ENCODE measurements around the gene PCOLCE2.

PCOLCE2 gene

DNA sequence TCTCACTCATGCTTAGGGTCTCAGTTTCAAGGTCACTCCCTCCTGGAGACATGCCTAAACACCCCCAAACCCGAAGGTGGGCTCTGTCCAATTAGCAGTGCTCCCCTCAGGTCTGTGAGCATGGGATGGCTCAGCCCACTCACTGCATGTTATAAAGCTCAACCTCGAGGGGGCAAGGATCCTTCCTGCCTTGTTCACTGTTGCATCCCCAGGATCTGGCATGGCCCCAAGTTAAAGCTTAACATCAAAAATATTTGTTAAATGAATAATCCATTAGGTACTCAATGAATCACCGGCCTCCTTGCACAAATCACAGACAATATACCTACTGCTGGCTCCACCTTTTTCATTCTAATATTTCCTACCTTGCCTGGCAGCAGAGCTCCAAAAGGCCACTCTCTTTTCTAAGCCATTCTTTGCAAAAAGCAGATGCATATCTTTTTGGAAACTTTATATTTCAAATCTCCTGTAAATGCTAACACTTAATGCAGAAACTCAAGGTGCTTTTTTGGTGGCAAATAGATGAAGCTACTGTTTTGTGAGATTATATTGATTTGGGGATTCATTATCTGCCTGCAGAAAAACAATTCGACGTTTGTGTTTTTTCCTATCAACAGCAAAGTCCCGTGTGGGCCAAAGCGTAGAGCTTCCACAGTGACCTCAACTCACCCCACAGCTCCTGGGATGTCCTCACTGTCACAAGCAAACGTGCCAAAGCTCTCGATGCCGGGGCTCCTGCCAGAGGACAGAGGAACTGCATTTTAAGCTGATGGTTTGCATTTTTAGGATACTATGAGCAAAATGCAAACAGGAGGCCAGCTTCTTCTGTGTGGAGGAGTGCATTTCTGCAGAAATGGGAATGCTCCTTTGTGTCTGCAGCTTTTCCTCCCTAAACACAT, 35.4 kb downstream of the PCOLCE2 start:
- no peaks in the 10 kb centered on the region for H3K36me3 ChIP-seq (ENCODE audit: control insufficient read depth in 1 of 2, insufficient read depth in 2 of 2, low read depth in 1 of 2, low read length in 2 of 2)
- no peak overlapping the region for H3K18ac ChIP-seq (ENCODE audit: low read depth in 1 of 2, low read length in 2 of 2)
- no peak overlapping the region for H2BK12ac ChIP-seq (ENCODE audit: low read length in 2 of 2)
- H4K8ac ChIP-seq (ENCODE audit: low read length): no peak overlapping the region
- H3K9ac ChIP-seq (ENCODE audit: low read length): no peak overlapping the region
- peaks cover 11% of the 10 kb centered on the region for H3K4me1 ChIP-seq (ENCODE audit: control insufficient read depth, insufficient read depth, low read depth, low read length)
- no peak overlapping the region for H4K91ac ChIP-seq (ENCODE audit: low read length)
- 67% methylated on average over 9 of the region's 10 CpGs for whole genome bisulfite sequencing
- no peak overlapping the region for H2AFZ ChIP-seq (ENCODE audit: low read depth, low read length)
- no peak overlapping the region for H2BK120ac ChIP-seq (ENCODE audit: low read depth, low read length)
- H3K14ac ChIP-seq (ENCODE audit: low read length in 2 of 2): no peak overlapping the region
- H3K4ac ChIP-seq (ENCODE audit: low read depth in 1 of 2, low read length in 2 of 2): no peak overlapping the region
- H3K27ac ChIP-seq (ENCODE audit: low read length, poor library complexity, severe bottlenecking): peak overlapping the region; percentile 70
- no peak overlapping the region for H3K23ac ChIP-seq (ENCODE audit: low read length in 2 of 2)
- peak overlapping the region; percentile 83 for H2AK5ac ChIP-seq (ENCODE audit: low read length, severe bottlenecking)
- peak overlapping the region; percentile 25 for H2BK5ac ChIP-seq (ENCODE audit: low read depth, low read length, poor library complexity, severe bottlenecking)
- no peaks in the 10 kb centered on the region for H3K27me3 ChIP-seq (ENCODE audit: control insufficient read depth in 1 of 2, insufficient read depth in 1 of 2, low read length in 2 of 2)
- no peaks in the 10 kb centered on the region for H3K79me1 ChIP-seq (replicated peaks; ENCODE audit: low read length, poor library complexity, severe bottlenecking)
- H2BK15ac ChIP-seq (ENCODE audit: low read depth, poor library complexity, severe bottlenecking): no peak overlapping the region
- DNase-seq: no peak
- H3K4me2 ChIP-seq (ENCODE audit: low read length, poor library complexity, severe bottlenecking): peak overlapping the region; percentile 52
- H3K9me3 ChIP-seq (ENCODE audit: control insufficient read depth, low read length): no peaks in the 10 kb centered on the region
- H3K4me3 ChIP-seq (ENCODE audit: insufficient read depth in 1 of 2, low read depth in 1 of 2, low read length in 2 of 2): no peak overlapping the region

DNA sequence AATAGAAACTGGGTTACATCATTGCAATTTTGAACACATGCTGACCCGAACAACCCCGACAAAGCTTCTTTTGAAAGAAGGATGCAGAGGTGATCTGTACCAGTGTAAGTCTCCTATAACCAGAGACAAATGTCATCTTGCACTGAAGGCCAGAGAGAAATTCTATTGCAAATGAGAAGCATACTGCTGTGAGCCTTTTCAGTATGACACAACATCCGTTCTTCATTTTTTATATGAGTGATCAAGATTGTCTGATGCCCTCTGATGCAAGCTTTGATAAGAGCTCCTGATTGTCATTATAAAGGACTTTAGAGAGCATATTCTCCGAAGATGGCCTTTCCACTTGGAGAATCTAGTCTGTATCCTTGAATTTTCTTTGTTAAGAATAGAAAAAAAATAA, 36.9 kb downstream of the PCOLCE2 start:
- no peak overlapping the region for H3K9ac ChIP-seq (ENCODE audit: low read length)
- H3K4me3 ChIP-seq (ENCODE audit: insufficient read depth in 1 of 2, low read depth in 1 of 2, low read length in 2 of 2): no peak overlapping the region
- no peak overlapping the region for H2BK5ac ChIP-seq (ENCODE audit: low read depth, low read length, poor library complexity, severe bottlenecking)
- no peak overlapping the region for H4K91ac ChIP-seq (ENCODE audit: low read length)
- no peaks in the 10 kb centered on the region for H3K9me3 ChIP-seq (ENCODE audit: control insufficient read depth, low read length)
- no peak overlapping the region for H3K14ac ChIP-seq (ENCODE audit: low read length in 2 of 2)
- peaks cover 3 to 11% of the 10 kb centered on the region in 2 experiments for H3K36me3 ChIP-seq (ENCODE audit: control insufficient read depth in 1 of 2, insufficient read depth in 2 of 2, low read depth in 1 of 2, low read length in 2 of 2)
- H3K18ac ChIP-seq (ENCODE audit: low read depth in 1 of 2, low read length in 2 of 2): no peak overlapping the region
- no peaks in the 10 kb centered on the region for H3K27me3 ChIP-seq (ENCODE audit: control insufficient read depth in 1 of 2, insufficient read depth in 1 of 2, low read length in 2 of 2)
- peaks cover 10% of the 10 kb centered on the region for H3K4me1 ChIP-seq (ENCODE audit: control insufficient read depth, insufficient read depth, low read depth, low read length)
- H3K4me2 ChIP-seq (ENCODE audit: low read length, poor library complexity, severe bottlenecking): no peak overlapping the region
- H3K4ac ChIP-seq (ENCODE audit: low read depth in 1 of 2, low read length in 2 of 2): no peak overlapping the region
- H2BK15ac ChIP-seq (ENCODE audit: low read depth, poor library complexity, severe bottlenecking): no peak overlapping the region
- WGBS: 88% methylated on average over 3 of the region's 4 CpGs
- no peak overlapping the region for H2BK120ac ChIP-seq (ENCODE audit: low read depth, low read length)
- no peaks in the 10 kb centered on the region for H3K79me1 ChIP-seq (replicated peaks; ENCODE audit: low read length, poor library complexity, severe bottlenecking)
- no peak overlapping the region for H2AFZ ChIP-seq (ENCODE audit: low read depth, low read length)
- no peak overlapping the region for H3K23ac ChIP-seq (ENCODE audit: low read length in 2 of 2)
- no peak overlapping the region for H3K27ac ChIP-seq (ENCODE audit: low read length, poor library complexity, severe bottlenecking)
- H2AK5ac ChIP-seq (ENCODE audit: low read length, severe bottlenecking): no peak overlapping the region
- DNase-seq: no peak
- no peak overlapping the region for H2BK12ac ChIP-seq (ENCODE audit: low read length in 2 of 2)
- H4K8ac ChIP-seq (ENCODE audit: low read length): no peak overlapping the region

DNA sequence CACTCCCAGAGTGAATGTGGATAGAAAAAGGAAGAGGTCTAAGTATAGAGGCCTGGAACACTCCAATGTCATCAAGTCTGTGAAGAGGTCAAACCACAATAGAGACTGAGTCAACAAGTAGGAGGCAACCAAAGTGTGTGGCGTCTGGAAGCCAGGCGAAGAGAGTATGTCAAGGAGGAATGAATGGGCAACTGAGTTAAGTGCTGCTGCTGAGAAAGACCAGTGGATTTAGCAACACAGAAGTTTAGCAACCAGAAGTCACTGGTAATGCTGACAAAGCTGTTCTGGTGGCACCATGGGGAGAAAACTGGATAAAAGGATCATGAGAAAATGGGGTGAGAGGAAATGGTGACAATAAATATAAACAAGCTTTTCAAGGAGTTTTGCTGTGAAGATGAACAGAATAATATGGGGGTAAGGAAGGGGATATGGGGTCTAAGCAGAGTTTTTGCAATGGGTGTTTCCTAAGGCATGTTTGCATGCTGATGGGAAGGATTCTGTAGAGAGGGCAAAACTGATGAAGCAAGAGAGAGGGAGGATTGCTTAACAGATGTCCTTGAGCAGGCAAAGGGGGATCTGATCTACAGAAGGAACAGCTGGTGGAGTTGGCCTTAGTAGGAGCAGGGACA, 38.4 kb downstream of the PCOLCE2 start:
- H2BK12ac ChIP-seq (ENCODE audit: low read length in 2 of 2): no peak overlapping the region
- no peak overlapping the region for H4K91ac ChIP-seq (ENCODE audit: low read length)
- H2AK5ac ChIP-seq (ENCODE audit: low read length, severe bottlenecking): no peak overlapping the region
- H3K4me2 ChIP-seq (ENCODE audit: low read length, poor library complexity, severe bottlenecking): no peak overlapping the region
- H3K4me3 ChIP-seq (ENCODE audit: insufficient read depth in 1 of 2, low read depth in 1 of 2, low read length in 2 of 2): no peak overlapping the region
- H2AFZ ChIP-seq (ENCODE audit: low read depth, low read length): no peak overlapping the region
- H3K27ac ChIP-seq (ENCODE audit: low read length, poor library complexity, severe bottlenecking): peak overlapping the region; percentile 8
- H2BK5ac ChIP-seq (ENCODE audit: low read depth, low read length, poor library complexity, severe bottlenecking): no peak overlapping the region
- H2BK15ac ChIP-seq (ENCODE audit: low read depth, poor library complexity, severe bottlenecking): no peak overlapping the region
- H3K4me1 ChIP-seq (ENCODE audit: control insufficient read depth, insufficient read depth, low read depth, low read length): peaks cover 9% of the 10 kb centered on the region
- no peaks in the 10 kb centered on the region for H3K27me3 ChIP-seq (ENCODE audit: control insufficient read depth in 1 of 2, insufficient read depth in 1 of 2, low read length in 2 of 2)
- peaks cover 3 to 14% of the 10 kb centered on the region in 2 experiments for H3K36me3 ChIP-seq (ENCODE audit: control insufficient read depth in 1 of 2, insufficient read depth in 2 of 2, low read depth in 1 of 2, low read length in 2 of 2)
- no peaks in the 10 kb centered on the region for H3K79me1 ChIP-seq (replicated peaks; ENCODE audit: low read length, poor library complexity, severe bottlenecking)
- no peak overlapping the region for H3K4ac ChIP-seq (ENCODE audit: low read depth in 1 of 2, low read length in 2 of 2)
- H4K8ac ChIP-seq (ENCODE audit: low read length): no peak overlapping the region
- peak overlapping the region; percentile 31 for H3K9ac ChIP-seq (ENCODE audit: low read length)
- 0% methylated on average over 2 of the region's 2 CpGs for WGBS
- H3K18ac ChIP-seq (ENCODE audit: low read depth in 1 of 2, low read length in 2 of 2): no peak overlapping the region
- no peak overlapping the region for H3K23ac ChIP-seq (ENCODE audit: low read length in 2 of 2)
- DNase-seq: peak; percentile 98
- no peak overlapping the region for H2BK120ac ChIP-seq (ENCODE audit: low read depth, low read length)
- no peak overlapping the region for H3K14ac ChIP-seq (ENCODE audit: low read length in 2 of 2)
- no peaks in the 10 kb centered on the region for H3K9me3 ChIP-seq (ENCODE audit: control insufficient read depth, low read length)

DNA sequence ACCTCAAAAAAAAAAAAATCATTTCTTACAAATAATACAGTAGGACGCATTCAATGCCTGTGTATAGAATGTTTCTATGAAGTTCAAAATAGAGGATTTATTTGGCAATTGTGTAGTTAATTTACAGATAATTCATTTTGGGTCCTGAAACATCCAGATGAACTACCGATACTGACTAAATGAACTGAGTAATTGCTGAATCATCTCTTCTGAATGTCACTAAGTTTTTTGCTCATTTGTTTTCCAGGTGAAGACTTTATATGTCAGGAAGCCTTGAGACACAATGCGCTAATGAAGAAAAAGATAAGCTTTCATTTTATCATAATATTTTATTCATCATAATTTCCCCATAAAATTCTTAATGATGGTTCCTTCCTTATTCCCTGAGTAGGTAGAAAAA, 39.7 kb downstream of the PCOLCE2 start:
- Histone ChIP-seq H2AK5ac (ENCODE audit: low read length, severe bottlenecking) (no peak overlapping the region), H3K4ac (ENCODE audit: low read depth in 1 of 2, low read length in 2 of 2) (no peak overlapping the region), H3K4me1 (ENCODE audit: control insufficient read depth, insufficient read depth, low read depth, low read length) (peaks cover 9% of the 10 kb centered on the region), H2BK5ac (ENCODE audit: low read depth, low read length, poor library complexity, severe bottlenecking) (no peak overlapping the region), H4K8ac (ENCODE audit: low read length) (no peak overlapping the region), H3K9me3 (ENCODE audit: control insufficient read depth, low read length) (no peaks in the 10 kb centered on the region), H3K27ac (ENCODE audit: low read length, poor library complexity, severe bottlenecking) (no peak overlapping the region), H3K23ac (ENCODE audit: low read length in 2 of 2) (no peak overlapping the region), H4K91ac (ENCODE audit: low read length) (no peak overlapping the region), H2AFZ (ENCODE audit: low read depth, low read length) (no peak overlapping the region), H3K36me3 (ENCODE audit: control insufficient read depth in 1 of 2, insufficient read depth in 2 of 2, low read depth in 1 of 2, low read length in 2 of 2) (peaks cover 3 to 16% of the 10 kb centered on the region in 2 experiments), H3K4me2 (ENCODE audit: low read length, poor library complexity, severe bottlenecking) (no peak overlapping the region), H3K79me1 (replicated peaks; ENCODE audit: low read length, poor library complexity, severe bottlenecking) (no peaks in the 10 kb centered on the region), H3K4me3 (ENCODE audit: insufficient read depth in 1 of 2, low read depth in 1 of 2, low read length in 2 of 2) (no peak overlapping the region), H3K14ac (ENCODE audit: low read length in 2 of 2) (no peak overlapping the region), H3K27me3 (ENCODE audit: control insufficient read depth in 1 of 2, insufficient read depth in 1 of 2, low read length in 2 of 2) (no peaks in the 10 kb centered on the region), H3K9ac (ENCODE audit: low read length) (no peak overlapping the region), H2BK12ac (ENCODE audit: low read length in 2 of 2) (no peak overlapping the region), H3K18ac (ENCODE audit: low read depth in 1 of 2, low read length in 2 of 2) (no peak overlapping the region), H2BK120ac (ENCODE audit: low read depth, low read length) (no peak overlapping the region), H2BK15ac (ENCODE audit: low read depth, poor library complexity, severe bottlenecking) (no peak overlapping the region)
- no peak for DNase-seq
- 78% methylated on average over 2 of the region's 3 CpGs for WGBS

Measured in mesenchymal stem cell (in vitro differentiated cells and primary cell).